Activated CD4-positive, alpha-beta memory T cell treated with anti-CD3 and anti-CD28 coated beads for 36 hours (primary cell): Measurements from ENCODE around the gene FCMR. TPM values are rescaled to one million over a fixed set of nuclear protein-coding genes. Genes with fewer than 3 reads are reported as not detected.
"Not testable (repeated sequence)": the region's sequence is repeated elsewhere in the genome, so short reads cannot be mapped to it uniquely, and the experiment has no call there.

Experiments
- CTCF ChIA-PET: fragments of 350-600 bp; sonication (Branson Sonifier 250); formaldehyde crosslinking; loops from one replicate; lab custom pipeline; 2021; ENCODE audit warnings: antibody characterized with exemption, inconsistent platforms; lab: Charles Lee
- POLR2A ChIA-PET: fragments of 350-600 bp; sonication (Branson Sonifier 250); formaldehyde crosslinking; loops from one replicate; lab custom pipeline; 2021; ENCODE audit warnings: antibody characterized with exemption; lab: Charles Lee
- DNase-seq: peaks from one replicate; pipeline ENCODE4 v3.0.0-alpha.2; 2020
- H3K27ac Mint-ChIP-seq: one replicate; pipeline ENCODE4 v1.8.0; 2021; ENCODE audit warnings: mixed read lengths
- H3K27me3 Mint-ChIP-seq: one replicate; pipeline ENCODE4 v1.8.0; 2021; ENCODE audit warnings: mixed read lengths
- H3K36me3 Mint-ChIP-seq: one replicate; pipeline ENCODE4 v1.8.0; 2021; ENCODE audit warnings: mixed read lengths
- H3K4me1 Mint-ChIP-seq: one replicate; pipeline ENCODE4 v1.8.0; 2021; ENCODE audit warnings: low read depth, mixed read lengths
- H3K4me3 Mint-ChIP-seq: one replicate; pipeline ENCODE4 v1.8.0; 2021; ENCODE audit warnings: mild to moderate bottlenecking, mixed read lengths
- H3K9me3 Mint-ChIP-seq: one replicate; pipeline ENCODE4 v1.8.0; 2021; ENCODE audit warnings: mixed read lengths
- intact Hi-C: fragments of 100-400 bp; cut with micrococcal nuclease; formaldehyde crosslinking; loops from one replicate; pipeline ENCODE4 v1.15.1; 2023
- total RNA-seq, 2 experiments: library from RNA; stranded (reverse); gene quantifications; one replicate each; pipeline ENCODE4 v1.2.3, GENCODE V29; 2021

Gene FCMR
- total RNA-seq, 2 experiments from 2014 or later: 65.7 to 73.0 TPM

GRCh38 chr1:206866062-206866461 is 55.7 kb downstream of the FCMR start:
- POLR2A ChIA-PET: no interaction called here
- H3K36me3 Mint-ChIP-seq: no peaks in the 10 kb centered on the region
- H3K27ac Mint-ChIP-seq: no peak overlapping the region
- no peaks in the 10 kb centered on the region for H3K9me3 Mint-ChIP-seq
- no peak overlapping the region for H3K4me3 Mint-ChIP-seq
- DNase-seq: no peak
- peaks cover 16% of the 10 kb centered on the region for H3K4me1 Mint-ChIP-seq
- intact Hi-C loops: loop anchor here (5.0 kb wide), 1 partner anchor 139 kb away; no protein-coding TSS in a partner anchor
- CTCF ChIA-PET: interaction anchor here (0.8 to 6.4 kb wide), 10 partner anchors 11 to 131 kb away, joined by 3 to 71 read pairs (median 8); partner anchors contain the start of gene FCMR
- H3K27me3 Mint-ChIP-seq: peaks cover 10% of the 10 kb centered on the region

GRCh38 chr1:206864939-206865671 is 56.6 kb downstream of the FCMR start, which contains the start of gene IL20:
IL20 (plus strand) TSS chr1:206865623; CDS start chr1:206865853, 230 bp downstream.
- ChIA-PET CTCF (interaction anchor here (0.6 to 6.4 kb wide), 39 partner anchors 8 to 139 kb away, joined by 3 to 71 read pairs (median 5); partner anchors contain the start of genes FCMR and IL19), POLR2A (no interaction called here)
- DNase-seq: peak; percentile 93
- Mint-ChIP-seq H3K27ac (no peak within 1 kb of the TSS), H3K36me3 (no peaks in the 10 kb centered on the region), H3K4me1 (peaks cover 16% of the 10 kb centered on the region), H3K9me3 (no peaks in the 10 kb centered on the region), H3K4me3 (no peak within 1 kb of the TSS), H3K27me3 (peaks cover 10% of the 10 kb centered on the region)
- intact Hi-C loops: loop anchor here (1.0 to 5.0 kb wide), 4 partner anchors 16 to 138 kb away; no protein-coding TSS in a partner anchor

- Mint-ChIP-seq H3K4me1 (peaks cover 24% of the 10 kb centered on the region), H3K9me3 (no peaks in the 10 kb centered on the region), H3K27ac (no peak overlapping the region), H3K4me3 (no peak overlapping the region), H3K36me3 (no peaks in the 10 kb centered on the region), H3K27me3 (peaks cover 8% of the 10 kb centered on the region)
- intact Hi-C loops: no loop called here
- CTCF ChIA-PET: interaction anchor here (0.9 to 6.4 kb wide), 6 partner anchors 8 to 202 kb away, joined by 3 to 71 read pairs (median 8); no protein-coding TSS in a partner anchor
- no peak for DNase-seq
- POLR2A ChIA-PET: interaction anchor here (0.6 kb wide), 1 partner anchor 17 kb away, joined by 3 read pairs; no protein-coding TSS in a partner anchor
Measured at GRCh38 chr1:206863266-206863665, 58.5 kb downstream of the FCMR start.

GRCh38 chr1:206860165-206860564 is 61.6 kb downstream of the FCMR start:
- H3K27me3 Mint-ChIP-seq: peaks cover 5% of the 10 kb centered on the region
- no peak overlapping the region for H3K27ac Mint-ChIP-seq
- peaks cover 27% of the 10 kb centered on the region for H3K4me1 Mint-ChIP-seq
- no peak overlapping the region for H3K4me3 Mint-ChIP-seq
- POLR2A ChIA-PET: interaction anchor here (1.1 kb wide), 1 partner anchor 46 kb away, joined by 3 read pairs; no protein-coding TSS in a partner anchor
- H3K9me3 Mint-ChIP-seq: no peaks in the 10 kb centered on the region
- no peaks in the 10 kb centered on the region for H3K36me3 Mint-ChIP-seq
- no peak for DNase-seq
- intact Hi-C loops: no loop called here
- CTCF ChIA-PET: interaction anchor here (0.9 to 6.1 kb wide), 9 partner anchors 12 to 225 kb away, joined by 3 to 53 read pairs (median 4); partner anchors contain the start of gene DYRK3

DNA sequence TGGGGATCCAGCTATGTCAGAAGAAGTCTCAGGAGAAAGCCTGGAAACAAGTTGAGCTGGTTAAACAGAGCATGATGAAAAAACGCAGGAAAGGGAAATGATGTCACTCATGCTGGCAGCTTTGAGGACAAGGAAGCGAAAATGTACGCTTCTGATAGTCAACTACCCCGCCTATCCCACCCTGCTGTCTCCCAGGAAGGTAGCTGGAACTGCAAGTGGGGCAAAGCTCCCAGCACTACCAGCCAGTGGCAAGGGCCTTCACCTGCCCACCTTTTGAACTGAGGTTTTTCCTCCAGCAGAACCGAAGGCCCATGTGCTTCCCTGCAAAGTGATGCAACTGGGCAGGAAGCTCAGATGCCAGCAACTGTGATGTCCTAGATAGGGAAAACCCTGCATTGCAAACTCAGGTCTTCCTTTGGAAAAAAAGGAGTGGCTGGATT is 62.6 kb downstream of the FCMR start:
- intact Hi-C loops: loop anchor here (5.0 kb wide), 1 partner anchor 643 kb away; no protein-coding TSS in a partner anchor
- CTCF ChIA-PET: interaction anchor here (0.6 to 6.1 kb wide), 8 partner anchors 42 to 938 kb away, joined by 3 to 53 read pairs (median 6); partner anchors contain the start of gene DYRK3
- H3K27ac Mint-ChIP-seq: no peak overlapping the region
- H3K4me1 Mint-ChIP-seq: peaks cover 22% of the 10 kb centered on the region
- H3K27me3 Mint-ChIP-seq: peaks cover 5% of the 10 kb centered on the region
- H3K9me3 Mint-ChIP-seq: no peaks in the 10 kb centered on the region
- H3K36me3 Mint-ChIP-seq: no peaks in the 10 kb centered on the region
- DNase-seq: no peak
- H3K4me3 Mint-ChIP-seq: no peak overlapping the region
- POLR2A ChIA-PET: interaction anchor here (1.1 kb wide), 1 partner anchor 47 kb away, joined by 3 read pairs; no protein-coding TSS in a partner anchor

DNA sequence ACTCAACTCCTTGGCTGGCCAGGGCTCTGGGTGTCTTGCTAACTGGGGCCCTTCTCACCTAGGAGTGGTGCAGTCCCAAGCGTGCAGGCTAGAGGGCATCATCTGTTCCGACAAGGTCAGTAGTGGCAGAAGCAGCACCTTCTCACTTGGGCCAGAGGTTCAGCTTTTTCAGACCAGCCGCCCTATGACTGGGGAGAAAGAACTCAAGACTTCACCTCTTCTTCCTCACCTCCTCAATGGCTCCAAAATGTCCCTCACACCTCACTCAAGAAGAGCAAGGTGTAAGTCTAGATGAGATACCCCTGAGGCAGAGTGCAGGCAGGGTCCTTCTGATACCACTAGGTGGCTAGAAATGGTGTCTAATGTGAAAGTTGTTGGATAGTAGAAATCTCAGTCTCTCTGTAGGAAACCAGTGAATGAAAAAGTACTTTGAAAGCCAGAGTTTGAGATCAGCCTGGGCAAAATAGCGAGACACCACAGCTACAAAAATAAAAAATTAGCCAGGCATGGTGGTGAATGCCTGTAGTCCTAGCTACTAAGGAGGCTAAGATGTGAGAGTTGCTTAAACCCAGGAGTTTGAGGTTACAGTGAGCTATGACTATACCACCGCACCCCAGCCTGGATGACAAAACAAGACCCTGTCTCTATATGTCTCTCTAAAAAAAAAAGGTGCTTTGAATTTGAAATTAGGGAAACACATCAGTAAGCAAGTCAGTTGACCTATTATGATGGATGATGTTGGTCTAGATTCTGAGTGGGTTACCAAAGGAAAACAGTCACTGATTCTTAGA is 64.9 kb downstream of the FCMR start:
- Mint-ChIP-seq H3K4me3 (no peak overlapping the region), H3K36me3 (no peaks in the 10 kb centered on the region), H3K27me3 (no peaks in the 10 kb centered on the region), H3K9me3 (peaks cover 11% of the 10 kb centered on the region), H3K27ac (peak overlapping the region; percentile 1), H3K4me1 (peaks cover 22% of the 10 kb centered on the region)
- CTCF ChIA-PET: interaction anchor here (0.6 to 6.1 kb wide), 14 partner anchors 16 to 190 kb away, joined by 3 to 53 read pairs (median 3); partner anchors contain the start of gene FCMR
- intact Hi-C loops: loop anchor here (2.0 to 5.0 kb wide), 2 partner anchors 56 to 645 kb away; no protein-coding TSS in a partner anchor
- POLR2A ChIA-PET: no interaction called here
- peak; percentile 38 for DNase-seq

DNA sequence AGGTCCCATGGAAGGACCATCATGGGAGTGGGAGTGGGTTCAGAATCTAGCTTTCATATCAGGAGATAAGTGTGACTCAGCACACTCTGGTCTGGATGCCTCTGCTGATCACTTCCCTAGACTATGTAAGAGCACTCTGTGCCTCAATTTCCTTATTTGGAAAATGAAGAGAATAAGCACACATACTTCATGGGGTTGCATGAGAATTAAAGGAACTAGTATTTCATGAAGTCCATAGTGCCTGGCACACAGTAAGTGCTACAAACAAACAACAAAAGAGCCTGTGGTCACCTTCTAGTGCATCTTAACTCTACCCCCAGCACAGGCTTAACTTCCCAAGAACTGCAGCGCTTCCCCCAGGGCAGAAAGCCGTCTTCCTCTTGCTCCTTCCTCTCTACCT is 65.9 kb downstream of the FCMR start:
- ChIA-PET POLR2A (no interaction called here), CTCF (interaction anchor here (1.3 to 6.1 kb wide), 5 partner anchors 9 to 121 kb away, joined by 3 to 53 read pairs (median 9); partner anchors contain the start of gene IL20)
- Mint-ChIP-seq H3K36me3 (no peaks in the 10 kb centered on the region), H3K4me1 (peaks cover 22% of the 10 kb centered on the region), H3K4me3 (no peak overlapping the region), H3K9me3 (peaks cover 11% of the 10 kb centered on the region), H3K27me3 (peaks cover 5% of the 10 kb centered on the region), H3K27ac (no peak overlapping the region)
- no peak for DNase-seq
- intact Hi-C loops: loop anchor here (2.0 to 5.0 kb wide), 2 partner anchors 57 to 646 kb away; no protein-coding TSS in a partner anchor

- POLR2A ChIA-PET: no interaction called here
- no peak overlapping the region for H3K4me3 Mint-ChIP-seq
- intact Hi-C loops: loop anchor here (5.0 kb wide), 1 partner anchor 648 kb away; no protein-coding TSS in a partner anchor
- no peak overlapping the region for H3K27ac Mint-ChIP-seq
- H3K27me3 Mint-ChIP-seq: peaks cover 12% of the 10 kb centered on the region
- no peak for DNase-seq
- CTCF ChIA-PET: interaction anchor here (0.5 to 6.1 kb wide), 6 partner anchors 10 to 120 kb away, joined by 3 to 53 read pairs (median 4); partner anchors contain the start of gene IL20
- H3K4me1 Mint-ChIP-seq: peaks cover 21% of the 10 kb centered on the region
- H3K36me3 Mint-ChIP-seq: no peaks in the 10 kb centered on the region
- H3K9me3 Mint-ChIP-seq: peaks cover 11% of the 10 kb centered on the region
Measured at GRCh38 chr1:206854401-206855129, 67.2 kb downstream of the FCMR start.

DNA sequence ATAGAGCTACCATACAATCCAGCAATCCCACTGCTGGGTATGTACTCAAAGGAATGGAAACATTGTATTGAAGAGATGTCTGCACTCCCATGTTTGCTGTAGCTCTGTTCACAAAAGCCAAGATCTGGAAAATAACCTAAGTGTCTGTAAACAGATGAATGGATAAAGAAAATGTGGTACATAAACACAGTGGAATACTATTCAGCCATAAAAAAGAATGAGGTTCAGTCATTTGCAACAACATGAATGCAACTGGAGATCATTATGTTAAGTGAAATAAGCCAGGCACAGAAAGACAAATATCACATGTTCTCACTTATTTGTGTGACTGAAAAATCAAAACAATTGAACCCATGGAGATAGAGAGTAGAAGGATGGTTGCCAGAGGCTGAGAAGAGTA is 68.0 kb downstream of the FCMR start:
- H3K4me1 Mint-ChIP-seq: peaks cover 14% of the 10 kb centered on the region
- CTCF ChIA-PET: interaction anchor here (0.6 to 1.6 kb wide), 3 partner anchors 44 to 119 kb away, joined by 3 to 4 read pairs (median 4); no protein-coding TSS in a partner anchor
- H3K27me3 Mint-ChIP-seq: peaks cover 17% of the 10 kb centered on the region
- H3K9me3 Mint-ChIP-seq: peaks cover 11% of the 10 kb centered on the region
- POLR2A ChIA-PET, intact Hi-C loops, DNase-seq, H3K36me3 Mint-ChIP-seq, H3K27ac Mint-ChIP-seq, H3K4me3 Mint-ChIP-seq: not testable (repeated sequence)
